Measurements from ENCODE around the gene ZFR2. TPM values are rescaled to one million over a fixed set of nuclear protein-coding genes. Genes with fewer than 3 reads are reported as not detected.

ZFR2 gene
- total RNA-seq, 5 donors from 2014 or later (not counting 1 experiment from before 2014, with no cell fraction given), result 0.56 to 1.8 (median 1.4) TPM

GRCh38 chr19:3851254-3852176, 17.3 kb downstream of the ZFR2 start:
- Mint-ChIP-seq H3K9me3 (peaks cover 3 to 6% (median 4%) of the 10 kb centered on the region in 3 donors), H3K4me1 (no peaks in the 10 kb centered on the region), H3K4me3 (no peak overlapping the region), H3K27me3 (peaks cover 0 to 4% of the 10 kb centered on the region in 2 donors), H3K36me3 (peaks cover 9% of the 10 kb centered on the region), H3K27ac (no peak overlapping the region)
- CTCF ChIA-PET, result interaction anchor here in 1 of 2 donors (0.6 kb wide), 1 partner anchor 296 kb away, joined by 3 read pairs; no protein-coding TSS in a partner anchor
- H3K4me1 ChIP-seq (ENCODE audit: control insufficient read depth in 1 of 2, extremely low read depth in 1 of 2, insufficient read depth in 2 of 2, low read length in 2 of 2), result no peaks in the 10 kb centered on the region
- DNase-seq (no peak), ATAC-seq (replicated peaks in 1 of 4) (no peak)
- H3K27ac ChIP-seq (ENCODE audit: low read length), result no peak overlapping the region
- no peaks in the 10 kb centered on the region for H3K9me3 ChIP-seq
- peaks cover 0 to 19% of the 10 kb centered on the region in 2 experiments for H3K27me3 ChIP-seq (replicated peaks in 1 of 2; ENCODE audit: control insufficient read depth in 2 of 2, extremely low read depth in 1 of 2, insufficient read depth in 2 of 2, low read length in 1 of 2)
- H3K36me3 ChIP-seq (ENCODE audit: control insufficient read depth in 2 of 2, extremely low read depth in 1 of 2, insufficient read depth in 1 of 2, low read length in 1 of 2), result no peaks in the 10 kb centered on the region
- POLR2A ChIA-PET, result no interaction called here
- H3K4me3 ChIP-seq (ENCODE audit: control insufficient read depth in 1 of 2, extremely low read depth in 1 of 2, low read length in 1 of 2), result no peak overlapping the region
- 93% methylated on average over 9 of the region's 11 CpGs for WGBS (ENCODE audit: insufficient coverage)

GRCh38 chr19:3850320-3850972, 18.4 kb downstream of the ZFR2 start:
- no peaks in the 10 kb centered on the region for H3K4me1 Mint-ChIP-seq
- Histone ChIP-seq H3K4me3 (ENCODE audit: control insufficient read depth in 1 of 2, extremely low read depth in 1 of 2, low read length in 1 of 2) (no peak overlapping the region), H3K4me1 (ENCODE audit: control insufficient read depth in 1 of 2, extremely low read depth in 1 of 2, insufficient read depth in 2 of 2, low read length in 2 of 2) (no peaks in the 10 kb centered on the region), H3K36me3 (ENCODE audit: control insufficient read depth in 2 of 2, extremely low read depth in 1 of 2, insufficient read depth in 1 of 2, low read length in 1 of 2) (no peaks in the 10 kb centered on the region), H3K27ac (ENCODE audit: low read length) (no peak overlapping the region), H3K27me3 (replicated peaks in 1 of 2; ENCODE audit: control insufficient read depth in 2 of 2, extremely low read depth in 1 of 2, insufficient read depth in 2 of 2, low read length in 1 of 2) (peaks cover 0 to 19% of the 10 kb centered on the region in 2 experiments), H3K9me3 (no peaks in the 10 kb centered on the region)
- DNase-seq (no peak), ATAC-seq (replicated peaks in 1 of 4) (no peak)
- H3K27me3 Mint-ChIP-seq, result peaks cover 0 to 4% of the 10 kb centered on the region in 2 donors
- no peak overlapping the region for H3K4me3 Mint-ChIP-seq
- CTCF ChIA-PET, result no interaction called here
- H3K9me3 Mint-ChIP-seq, result peaks cover 3 to 6% (median 4%) of the 10 kb centered on the region in 3 donors
- 100% methylated on average over 1 of the region's 6 CpGs for WGBS (ENCODE audit: insufficient coverage)
- POLR2A ChIA-PET, result no interaction called here
- H3K27ac Mint-ChIP-seq, result no peak overlapping the region
- H3K36me3 Mint-ChIP-seq, result peaks cover 9% of the 10 kb centered on the region

GRCh38 chr19:3849787-3850186, 19.1 kb downstream of the ZFR2 start:
- Histone ChIP-seq H3K27me3 (replicated peaks in 1 of 2; ENCODE audit: control insufficient read depth in 2 of 2, extremely low read depth in 1 of 2, insufficient read depth in 2 of 2, low read length in 1 of 2) (peaks cover 0 to 19% of the 10 kb centered on the region in 2 experiments), H3K36me3 (ENCODE audit: control insufficient read depth in 2 of 2, extremely low read depth in 1 of 2, insufficient read depth in 1 of 2, low read length in 1 of 2) (no peaks in the 10 kb centered on the region), H3K4me3 (ENCODE audit: control insufficient read depth in 1 of 2, extremely low read depth in 1 of 2, low read length in 1 of 2) (no peak overlapping the region), H3K27ac (ENCODE audit: low read length) (no peak overlapping the region), H3K4me1 (ENCODE audit: control insufficient read depth in 1 of 2, extremely low read depth in 1 of 2, insufficient read depth in 2 of 2, low read length in 2 of 2) (no peaks in the 10 kb centered on the region), H3K9me3 (no peaks in the 10 kb centered on the region)
- CTCF ChIA-PET, result no interaction called here
- H3K27me3 Mint-ChIP-seq, result peaks cover 0 to 4% of the 10 kb centered on the region in 2 donors
- no peak overlapping the region for H3K4me3 Mint-ChIP-seq
- peaks cover 9% of the 10 kb centered on the region for H3K36me3 Mint-ChIP-seq
- no peak overlapping the region for H3K27ac Mint-ChIP-seq
- no peak for ATAC-seq (replicated peaks in 1 of 4)
- POLR2A ChIA-PET, result no interaction called here
- DNase-seq, result no peak
- H3K4me1 Mint-ChIP-seq, result no peaks in the 10 kb centered on the region
- WGBS (ENCODE audit: insufficient coverage), result 83% methylated on average over 7 of the region's 12 CpGs
- H3K9me3 Mint-ChIP-seq, result peaks cover 3 to 6% (median 4%) of the 10 kb centered on the region in 3 donors

GRCh38 chr19:3849092-3849491, 19.7 kb downstream of the ZFR2 start:
- Histone ChIP-seq H3K4me1 (ENCODE audit: control insufficient read depth in 1 of 2, extremely low read depth in 1 of 2, insufficient read depth in 2 of 2, low read length in 2 of 2) (no peaks in the 10 kb centered on the region), H3K27ac (ENCODE audit: low read length) (no peak overlapping the region), H3K4me3 (ENCODE audit: control insufficient read depth in 1 of 2, extremely low read depth in 1 of 2, low read length in 1 of 2) (no peak overlapping the region), H3K9me3 (no peaks in the 10 kb centered on the region), H3K36me3 (ENCODE audit: control insufficient read depth in 2 of 2, extremely low read depth in 1 of 2, insufficient read depth in 1 of 2, low read length in 1 of 2) (no peaks in the 10 kb centered on the region), H3K27me3 (replicated peaks in 1 of 2; ENCODE audit: control insufficient read depth in 2 of 2, extremely low read depth in 1 of 2, insufficient read depth in 2 of 2, low read length in 1 of 2) (peaks cover 0 to 19% of the 10 kb centered on the region in 2 experiments)
- CTCF ChIA-PET, result no interaction called here
- peak; percentile 38 to 70 (median 59) for ATAC-seq (replicated peaks in 1 of 4)
- Mint-ChIP-seq H3K27me3 (peaks cover 0 to 4% of the 10 kb centered on the region in 2 donors), H3K36me3 (peaks cover 9% of the 10 kb centered on the region), H3K9me3 (peaks cover 3 to 6% (median 4%) of the 10 kb centered on the region in 3 donors), H3K4me3 (no peak overlapping the region), H3K4me1 (no peaks in the 10 kb centered on the region), H3K27ac (no peak overlapping the region)
- DNase-seq, result peak in 27 of 35 experiments; percentile 11 to 59 (median 34)
- WGBS (ENCODE audit: insufficient coverage), result 29% methylated on average over 5 of the region's 5 CpGs
- POLR2A ChIA-PET, result no interaction called here

- CTCF ChIA-PET, result no interaction called here
- Mint-ChIP-seq H3K9me3 (no peaks in the 10 kb centered on the region), H3K27me3 (peaks cover 4% of the 10 kb centered on the region in 2 donors), H3K27ac (no peak overlapping the region), H3K4me3 (no peak overlapping the region), H3K36me3 (no peaks in the 10 kb centered on the region), H3K4me1 (no peaks in the 10 kb centered on the region)
- WGBS (ENCODE audit: insufficient coverage), result 0% methylated on average over 1 of the region's 5 CpGs
- POLR2A ChIA-PET, result no interaction called here
- Histone ChIP-seq H3K9me3 (no peaks in the 10 kb centered on the region), H3K4me1 (ENCODE audit: control insufficient read depth in 1 of 2, extremely low read depth in 1 of 2, insufficient read depth in 2 of 2, low read length in 2 of 2) (no peaks in the 10 kb centered on the region), H3K4me3 (ENCODE audit: control insufficient read depth in 1 of 2, extremely low read depth in 1 of 2, low read length in 1 of 2) (no peak overlapping the region), H3K27me3 (replicated peaks in 1 of 2; ENCODE audit: control insufficient read depth in 2 of 2, extremely low read depth in 1 of 2, insufficient read depth in 2 of 2, low read length in 1 of 2) (peaks cover 0 to 22% of the 10 kb centered on the region in 2 experiments), H3K27ac (ENCODE audit: low read length) (no peak overlapping the region), H3K36me3 (ENCODE audit: control insufficient read depth in 2 of 2, extremely low read depth in 1 of 2, insufficient read depth in 1 of 2, low read length in 1 of 2) (no peaks in the 10 kb centered on the region)
- DNase-seq (no peak), ATAC-seq (replicated peaks in 1 of 4) (no peak)
These were observed 24.2 kb downstream of the ZFR2 start for GRCh38 chr19:3844596-3844995.

- 80% methylated on average over 1 of the region's 11 CpGs for WGBS (ENCODE audit: insufficient coverage)
- H3K4me3 ChIP-seq (ENCODE audit: control insufficient read depth in 1 of 2, extremely low read depth in 1 of 2, low read length in 1 of 2), result no peak overlapping the region
- no peaks in the 10 kb centered on the region for H3K36me3 ChIP-seq (ENCODE audit: control insufficient read depth in 2 of 2, extremely low read depth in 1 of 2, insufficient read depth in 1 of 2, low read length in 1 of 2)
- no peak overlapping the region for H3K4me3 Mint-ChIP-seq
- DNase-seq, result no peak
- H3K4me1 ChIP-seq (ENCODE audit: control insufficient read depth in 1 of 2, extremely low read depth in 1 of 2, insufficient read depth in 2 of 2, low read length in 2 of 2), result no peaks in the 10 kb centered on the region
- peaks cover 4 to 6% of the 10 kb centered on the region in 2 donors for H3K27me3 Mint-ChIP-seq
- POLR2A ChIA-PET, result no interaction called here
- H3K9me3 ChIP-seq, result no peaks in the 10 kb centered on the region
- peaks cover 0 to 18% of the 10 kb centered on the region in 2 experiments for H3K27me3 ChIP-seq (replicated peaks in 1 of 2; ENCODE audit: control insufficient read depth in 2 of 2, extremely low read depth in 1 of 2, insufficient read depth in 2 of 2, low read length in 1 of 2)
- H3K27ac ChIP-seq (ENCODE audit: low read length), result no peak overlapping the region
- no peak for ATAC-seq (replicated peaks in 1 of 4)
- H3K4me1 Mint-ChIP-seq, result no peaks in the 10 kb centered on the region
- H3K27ac Mint-ChIP-seq, result no peak overlapping the region
- no peaks in the 10 kb centered on the region for H3K36me3 Mint-ChIP-seq
- no peaks in the 10 kb centered on the region for H3K9me3 Mint-ChIP-seq
- CTCF ChIA-PET, result no interaction called here
These were observed 25.9 kb downstream of the ZFR2 start for GRCh38 chr19:3842948-3843347.

Measured in T-cell (primary cell).